NCI-H2107 treated with DMSO at 0.1 percent for 48 hours (cell line): ENCODE results near the gene MZF1.

Source experiments
- DNase-seq: peaks from one replicate; lab custom pipeline; 2025; ENCODE audit not compliant: unreplicated experiment; lab: John Stamatoyannopoulos, UW

MZF1 gene

DNA sequence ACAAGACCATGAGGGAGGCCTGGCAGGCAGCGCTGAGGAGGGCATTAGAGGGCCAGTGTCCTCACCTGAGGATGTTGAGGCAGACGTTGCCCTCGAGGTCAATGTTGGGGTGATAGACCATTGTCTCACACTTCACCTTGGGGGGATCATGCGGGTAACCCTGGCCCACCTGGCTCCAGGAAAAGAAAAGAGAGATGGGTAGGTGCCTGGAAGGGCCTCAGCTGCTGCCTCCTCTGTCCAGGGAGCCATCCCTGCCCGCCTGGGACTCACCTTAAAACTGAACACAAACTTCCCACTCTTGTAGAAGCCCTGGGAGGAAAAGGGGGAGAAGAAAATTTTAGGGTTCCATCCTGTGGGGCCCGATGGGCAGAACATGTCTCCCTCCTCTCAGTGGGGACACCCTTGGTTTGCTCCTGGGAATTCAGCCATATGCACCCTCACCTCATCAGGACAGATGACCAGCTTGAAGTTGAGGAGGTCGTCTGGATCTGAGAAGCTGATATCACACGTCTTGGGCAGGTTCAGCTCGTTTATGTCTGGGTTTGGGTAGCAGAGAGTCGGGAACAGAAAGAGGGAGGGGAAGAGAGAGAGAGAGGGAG, 16.4 kb downstream of the MZF1 start:
- no peak for DNase-seq

- DNase-seq, result no peak
Observed at GRCh38 chr19:58555920-58556621, 17.1 kb downstream of the MZF1 start.

- no peak for DNase-seq
Observed at GRCh38 chr19:58555369-58555885, 17.7 kb downstream of the MZF1 start.

GRCh38 chr19:58554494-58555368, 18.4 kb downstream of the MZF1 start, which contains the start of gene CHMP2A:
CHMP2A (minus strand) TSS chr19:58555105; CDS start chr19:58554212, 893 bp downstream.
- DNase-seq, result no peak

GRCh38 chr19:58553799-58554493, 19.2 kb downstream of the MZF1 start:
- no peak for DNase-seq

- no peak for DNase-seq
Observed at GRCh38 chr19:58552655-58553054, 20.5 kb downstream of the MZF1 start.

GRCh38 chr19:58551577-58552471, 21.3 kb downstream of the MZF1 start:
- DNase-seq, result no peak

GRCh38 chr19:58551123-58551497, 22.0 kb downstream of the MZF1 start:
- DNase-seq, result no peak

GRCh38 chr19:58550362-58551122, 22.6 kb downstream of the MZF1 start:
- DNase-seq, result no peak

DNA sequence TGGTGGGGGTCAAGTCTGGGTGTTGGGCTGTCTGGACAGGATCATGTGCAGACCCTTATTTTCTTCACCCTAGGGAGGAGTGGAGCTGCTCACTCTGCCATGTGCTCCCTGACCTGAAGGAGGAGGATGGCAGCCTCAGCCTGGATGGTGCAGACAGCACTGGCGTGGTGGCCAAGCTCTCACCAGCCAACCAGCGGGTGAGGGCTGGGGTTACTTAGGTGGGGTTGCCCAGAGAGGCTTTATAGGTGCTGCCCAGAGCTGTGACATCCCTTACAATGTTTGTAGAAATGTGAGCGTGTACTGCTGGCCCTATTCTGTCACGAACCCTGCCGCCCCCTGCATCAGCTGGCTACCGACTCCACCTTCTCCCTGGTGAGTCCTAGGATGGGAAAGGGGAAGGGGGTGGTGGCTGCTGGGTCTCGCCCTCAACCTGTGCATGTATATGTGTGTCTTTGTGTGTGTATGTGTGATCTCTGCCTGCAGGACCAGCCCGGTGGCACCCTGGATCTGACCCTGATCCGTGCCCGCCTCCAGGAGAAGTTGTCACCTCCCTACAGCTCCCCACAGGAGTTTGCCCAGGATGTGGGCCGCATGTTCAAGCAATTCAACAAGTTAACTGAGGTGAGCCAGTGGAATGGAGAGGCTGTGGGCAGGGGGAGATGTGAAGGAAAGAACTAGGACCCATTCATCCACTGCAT, 23.3 kb downstream of the MZF1 start:
- no peak for DNase-seq

GRCh38 chr19:58548859-58549663, 24.1 kb downstream of the MZF1 start:
- no peak for DNase-seq

- DNase-seq, result no peak
Observed at GRCh38 chr19:58547323-58548312, 25.5 kb downstream of the MZF1 start.

DNA sequence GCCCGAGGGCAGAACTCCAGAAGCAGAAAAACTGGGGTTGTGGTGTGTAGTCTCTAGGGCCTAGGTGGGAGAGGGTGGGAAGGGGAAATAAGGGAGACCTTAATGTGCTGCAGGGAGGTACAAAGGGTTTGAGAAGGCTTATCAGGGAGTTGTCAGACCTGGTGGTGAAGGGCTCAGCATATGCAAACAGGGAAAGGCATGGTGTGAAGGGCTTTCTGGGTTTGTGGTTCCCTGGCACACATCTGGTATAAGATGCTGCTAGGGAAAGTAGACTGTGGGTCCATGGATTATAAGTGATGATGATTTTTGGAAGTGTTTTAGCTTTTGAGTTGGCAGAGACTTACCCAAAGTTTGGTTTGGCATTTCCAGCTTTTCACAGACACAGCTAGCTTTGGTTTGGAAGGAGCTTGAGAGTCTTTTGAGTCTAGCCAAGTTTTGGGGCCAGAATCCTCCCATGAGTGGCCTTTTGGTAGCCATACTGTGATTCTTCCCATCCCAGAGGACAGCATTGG, 27.1 kb downstream of the MZF1 start:
- DNase-seq, result no peak

DNA sequence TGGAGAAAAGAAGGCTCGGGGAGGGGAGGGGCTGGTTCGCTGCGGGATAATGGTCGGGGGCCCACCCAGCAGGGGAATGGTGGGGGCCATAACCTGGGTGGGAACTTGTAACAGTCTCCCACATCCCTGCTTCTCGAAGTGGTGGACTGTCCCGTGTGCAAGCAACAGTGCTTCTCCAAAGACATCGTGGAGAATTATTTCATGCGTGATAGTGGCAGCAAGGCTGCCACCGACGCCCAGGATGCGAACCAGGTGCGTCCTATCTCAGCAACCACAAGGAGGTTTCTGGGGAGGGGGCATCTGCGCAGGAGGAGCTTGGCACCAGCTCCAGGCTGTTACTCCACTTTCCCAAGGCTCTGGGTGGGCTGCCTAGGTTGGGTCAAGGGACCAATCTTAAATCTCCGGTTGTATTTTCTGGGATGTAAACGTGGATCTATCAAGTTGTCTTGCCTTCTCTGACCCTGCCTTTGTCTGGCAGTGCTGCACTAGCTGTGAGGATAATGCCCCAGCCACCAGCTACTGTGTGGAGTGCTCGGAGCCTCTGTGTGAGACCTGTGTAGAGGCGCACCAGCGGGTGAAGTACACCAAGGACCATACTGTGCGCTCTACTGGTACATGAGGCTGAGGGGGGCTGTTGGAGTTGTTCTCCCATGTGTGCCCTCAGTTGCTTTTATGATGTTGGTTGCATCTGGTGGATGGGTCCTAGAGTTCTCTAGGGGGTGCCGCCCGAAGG, 27.7 kb downstream of the MZF1 start:
- DNase-seq, result no peak

- no peak for DNase-seq
Observed at GRCh38 chr19:58544591-58545285, 28.4 kb downstream of the MZF1 start.
